ENCODE measurements around the gene XRN2. TPM values are rescaled to one million over a fixed set of nuclear protein-coding genes. Genes with fewer than 3 reads are reported as not detected.

Gene XRN2
- total and polyA plus RNA-seq, 8 donors, result 12.5 to 66.8 (median 27.7) TPM

DNA sequence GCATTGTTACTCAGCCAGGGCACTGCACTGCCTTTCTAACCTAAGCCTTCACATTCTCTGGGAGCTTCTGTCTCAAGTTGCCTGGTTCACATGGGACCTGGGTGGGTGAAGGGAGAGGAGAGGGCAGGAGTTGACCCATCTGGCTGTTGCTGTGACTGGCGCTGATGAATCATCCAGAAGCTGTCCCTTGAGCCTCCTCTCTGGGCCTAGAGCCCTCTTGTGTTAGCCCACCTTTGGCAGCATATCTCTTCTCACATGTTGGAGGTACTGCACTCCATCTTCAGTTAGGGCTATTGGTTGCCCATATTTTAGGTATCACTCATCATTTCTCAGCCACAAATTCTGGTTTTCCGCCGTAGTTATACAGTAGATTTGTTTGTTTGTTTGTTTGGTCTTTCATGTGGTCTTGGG, 19.8 kb downstream of the XRN2 start:
- intact Hi-C loops (cut with DNase I; ENCODE audit: low total_unique reads), result no loop called here
- H3K36me3 ChIP-seq, result peaks cover 0 to under 1% (median 0%) of the 10 kb centered on the region in 4 donors
- 90 to 96% (median 94%) methylated on average over 3 of the region's 3 CpGs for WGBS, 5 donors
- peaks cover 0 to 30% (median 2%) of the 10 kb centered on the region in 4 donors for H3K9me3 ChIP-seq
- H3K27ac ChIP-seq, result peak overlapping the region in 1 of 5 donors; percentile 4
- H3K4me3 ChIP-seq, result no peak overlapping the region
- TF ChIP-seq CTCF (IDR thresholded peaks at IDR 0.05) (no peak), EP300 (IDR thresholded peaks at IDR 0.05) (no peak), POLR2A (IDR thresholded peaks at IDR 0.05) (no peak), POLR2AphosphoS5 (IDR thresholded peaks at IDR 0.05) (no peak)
- H3K27me3 ChIP-seq, result no peaks in the 10 kb centered on the region
- H3K4me1 ChIP-seq, result peaks cover 19 to 61% (median 43%) of the 10 kb centered on the region in 4 donors
- DNase-seq, result no peak

DNA sequence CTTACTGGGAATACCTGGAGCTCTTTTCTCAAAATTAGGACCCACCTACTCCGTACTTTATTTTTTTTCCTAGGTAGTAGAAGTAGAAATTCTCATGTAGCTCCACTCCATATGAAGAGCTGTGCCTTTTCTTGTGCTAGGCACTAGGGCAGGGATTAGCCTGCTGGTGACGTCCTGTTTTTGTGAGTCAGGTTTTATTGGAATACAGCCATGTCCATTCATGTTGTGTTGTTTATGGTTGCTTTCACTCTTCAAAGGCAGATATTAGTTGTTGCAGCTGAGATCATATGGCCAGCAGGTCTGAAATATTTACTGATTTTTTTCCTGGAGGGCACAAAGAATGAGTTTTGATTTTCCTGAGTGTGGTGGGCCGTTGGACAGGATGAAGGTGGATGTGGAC, 20.5 kb downstream of the XRN2 start:
- H3K4me3 ChIP-seq, result no peak overlapping the region
- intact Hi-C loops (cut with DNase I; ENCODE audit: low total_unique reads), result no loop called here
- TF ChIP-seq CTCF (IDR thresholded peaks at IDR 0.05), result no peak
- TF ChIP-seq POLR2A (IDR thresholded peaks at IDR 0.05), result no peak
- no peak for TF ChIP-seq EP300 (IDR thresholded peaks at IDR 0.05)
- peak in 1 of 3 donors; percentile 19 for TF ChIP-seq POLR2AphosphoS5 (IDR thresholded peaks at IDR 0.05)
- H3K9me3 ChIP-seq, result peaks cover 0 to 30% (median 2%) of the 10 kb centered on the region in 4 donors
- H3K27ac ChIP-seq, result peak overlapping the region in 1 of 5 donors; percentile 4
- 63 to 79% (median 68%) methylated on average over 3 of the region's 3 CpGs for WGBS, 5 donors
- H3K36me3 ChIP-seq, result peaks cover 0 to 8% (median 3%) of the 10 kb centered on the region in 4 donors
- H3K4me1 ChIP-seq, result peaks cover 19 to 55% (median 40%) of the 10 kb centered on the region in 4 donors
- no peak for DNase-seq
- H3K27me3 ChIP-seq, result no peaks in the 10 kb centered on the region

DNA sequence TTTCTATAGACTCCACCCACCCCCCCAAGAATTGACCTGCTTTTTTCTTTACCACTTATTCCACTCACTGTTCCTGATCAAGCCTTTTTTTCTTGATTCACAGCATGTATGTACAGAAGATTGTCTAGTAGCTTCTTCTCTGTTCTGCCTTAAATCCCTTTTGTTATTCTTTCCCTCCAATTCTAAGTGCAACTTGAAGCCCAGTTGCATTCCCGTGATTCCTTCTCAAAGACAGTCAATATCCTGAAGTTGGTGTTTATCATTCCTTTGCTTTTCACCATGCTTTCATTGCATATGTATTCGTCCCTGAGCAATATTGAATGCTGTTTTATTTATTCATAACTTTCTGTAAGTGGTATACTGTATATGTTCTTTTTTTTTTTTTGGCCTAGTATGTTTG, 21.0 kb downstream of the XRN2 start:
- intact Hi-C loops (cut with DNase I; ENCODE audit: low total_unique reads), result no loop called here
- TF ChIP-seq CTCF (IDR thresholded peaks at IDR 0.05) (no peak), POLR2A (IDR thresholded peaks at IDR 0.05) (no peak), POLR2AphosphoS5 (IDR thresholded peaks at IDR 0.05) (no peak)
- Histone ChIP-seq H3K27ac (no peak overlapping the region), H3K4me1 (peaks cover 19 to 50% (median 38%) of the 10 kb centered on the region in 4 donors), H3K9me3 (peaks cover 0 to 30% (median 2%) of the 10 kb centered on the region in 4 donors), H3K27me3 (no peaks in the 10 kb centered on the region), H3K36me3 (peaks cover 0 to 13% (median 8%) of the 10 kb centered on the region in 4 donors), H3K4me3 (no peak overlapping the region)
- 69 to 84% (median 75%) methylated on average over 2 of the region's 2 CpGs for WGBS, 5 donors
- DNase-seq, result no peak

GRCh38 chr20:21325296-21325695, 22.2 kb downstream of the XRN2 start:
- DNase-seq, result no peak
- Histone ChIP-seq H3K27ac (peak overlapping the region in 3 of 5 donors; percentile 25 to 75 (median 65)), H3K4me3 (no peak overlapping the region), H3K9me3 (peaks cover 0 to 22% (median 0%) of the 10 kb centered on the region in 4 donors), H3K36me3 (peaks cover 0 to 19% (median 15%) of the 10 kb centered on the region in 4 donors), H3K4me1 (peaks cover 19 to 50% (median 38%) of the 10 kb centered on the region in 4 donors), H3K27me3 (no peaks in the 10 kb centered on the region)
- intact Hi-C loops (cut with DNase I; ENCODE audit: low total_unique reads), result no loop called here
- peak in 1 of 3 donors; percentile 19 for TF ChIP-seq POLR2AphosphoS5 (IDR thresholded peaks at IDR 0.05)
- no peak for TF ChIP-seq POLR2A (IDR thresholded peaks at IDR 0.05)
- TF ChIP-seq EP300 (IDR thresholded peaks at IDR 0.05), result no peak
- TF ChIP-seq CTCF (IDR thresholded peaks at IDR 0.05), result no peak
- 63 to 81% (median 71%) methylated on average over 1 of the region's 1 CpG for WGBS, 5 donors

Data from stomach (tissue), 9 donors.